Dendritic cell treated with granulocyte-macrophage colony-stimulating factor and Interleukin-4, amounts not matched to agents 40 ng/mL and 50 ng/mL, for 4 days (primary cell): Measurements from ENCODE around the gene NELL1.
"Not testable (repeated sequence)": the region's sequence is repeated elsewhere in the genome, so short reads cannot be mapped to it uniquely, and the experiment has no call there.

Source experiments
- H3K27ac Mint-ChIP-seq: one replicate; pipeline ENCODE4 v1.8.0; 2022; ENCODE audit warnings: mild to moderate bottlenecking, mixed read lengths
- H3K27me3 Mint-ChIP-seq: one replicate; pipeline ENCODE4 v1.8.0; 2022; ENCODE audit warnings: mild to moderate bottlenecking, mixed read lengths
- H3K36me3 Mint-ChIP-seq: one replicate; pipeline ENCODE4 v1.8.0; 2022; ENCODE audit warnings: low read depth, mixed read lengths
- H3K4me1 Mint-ChIP-seq: one replicate; pipeline ENCODE4 v1.8.0; 2022; ENCODE audit warnings: low read depth, mixed read lengths
- H3K4me3 Mint-ChIP-seq: one replicate; pipeline ENCODE4 v1.8.0; 2022; ENCODE audit warnings: mild to moderate bottlenecking, moderate library complexity, mixed read lengths
- H3K9me3 Mint-ChIP-seq: one replicate; pipeline ENCODE4 v1.8.0; 2022; ENCODE audit warnings: mixed read lengths
- intact Hi-C: fragments of 100-400 bp; cut with micrococcal nuclease; formaldehyde crosslinking; loops from one replicate; pipeline ENCODE4 v1.15.0; 2022

The NELL1 gene

DNA sequence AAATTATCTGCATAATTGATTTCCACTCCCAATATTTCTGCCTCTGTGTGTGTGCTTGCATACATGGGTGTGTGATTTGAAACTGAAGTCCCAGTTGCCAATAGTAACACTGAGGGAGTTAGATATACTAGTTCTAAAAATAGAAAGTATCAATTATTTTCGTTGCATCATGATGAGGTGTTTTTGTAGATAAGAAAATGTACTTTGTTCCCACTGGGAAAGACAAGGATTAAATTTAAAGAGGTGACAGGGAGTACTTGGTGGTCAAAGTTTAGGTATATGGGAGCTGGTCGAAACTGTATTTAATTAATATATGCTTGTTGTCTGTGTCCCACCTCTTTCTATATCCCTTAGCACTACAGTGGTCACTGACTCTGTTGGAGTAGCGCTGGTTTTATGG, 444.5 kb downstream of the NELL1 start:
- H3K27me3 Mint-ChIP-seq = no peaks in the 10 kb centered on the region
- no peaks in the 10 kb centered on the region for H3K9me3 Mint-ChIP-seq
- no peaks in the 10 kb centered on the region for H3K36me3 Mint-ChIP-seq
- no peak overlapping the region for H3K27ac Mint-ChIP-seq
- no peaks in the 10 kb centered on the region for H3K4me1 Mint-ChIP-seq
- H3K4me3 Mint-ChIP-seq = no peak overlapping the region
- intact Hi-C loops = no loop called here

DNA sequence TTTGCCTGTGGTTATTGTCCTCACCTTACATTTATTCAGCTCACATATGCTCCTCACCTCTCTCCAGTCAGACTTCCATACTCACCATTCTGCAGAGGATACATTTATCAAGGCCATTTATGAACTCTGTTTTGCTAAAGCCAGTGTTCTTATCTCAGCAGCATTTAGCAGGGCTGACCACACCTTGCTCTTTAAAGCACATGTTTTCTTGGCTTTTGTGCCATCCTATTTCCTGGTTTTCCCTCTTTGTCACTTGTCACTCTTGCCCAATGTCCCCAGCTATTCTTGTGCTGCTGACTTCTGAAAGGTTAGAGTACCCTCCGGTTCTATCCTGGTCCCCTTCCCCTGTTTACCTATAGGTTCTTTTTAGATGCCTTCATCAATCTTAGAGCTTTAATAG, 446.6 kb downstream of the NELL1 start:
- no peaks in the 10 kb centered on the region for H3K27me3 Mint-ChIP-seq
- no peak overlapping the region for H3K4me3 Mint-ChIP-seq
- no peak overlapping the region for H3K27ac Mint-ChIP-seq
- H3K4me1 Mint-ChIP-seq = no peaks in the 10 kb centered on the region
- no peaks in the 10 kb centered on the region for H3K36me3 Mint-ChIP-seq
- H3K9me3 Mint-ChIP-seq = peaks cover 4% of the 10 kb centered on the region
- intact Hi-C loops = no loop called here

DNA sequence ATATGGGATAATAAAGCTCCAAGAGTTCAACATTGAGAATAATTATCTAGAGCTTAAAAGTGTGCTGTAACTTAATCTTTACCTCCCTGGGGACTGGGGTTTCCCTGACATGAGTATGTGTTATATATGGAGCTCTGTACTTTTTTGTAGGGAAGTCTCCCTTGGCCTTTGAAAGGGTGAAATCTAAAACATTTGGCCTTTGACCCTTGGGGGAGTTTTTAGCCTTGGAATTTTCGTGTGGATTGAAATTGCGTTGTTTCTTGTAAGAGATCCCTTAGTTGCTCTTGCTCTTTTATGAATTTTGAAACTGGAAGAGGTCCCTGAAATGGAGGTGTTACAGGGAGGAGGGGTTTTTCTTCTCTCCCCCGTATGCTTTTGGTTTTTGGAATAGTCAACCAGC, 450.0 kb downstream of the NELL1 start:
- Mint-ChIP-seq H3K4me3 (no peak overlapping the region), H3K27ac (no peak overlapping the region), H3K9me3 (peaks cover 8% of the 10 kb centered on the region), H3K36me3 (no peaks in the 10 kb centered on the region), H3K4me1 (no peaks in the 10 kb centered on the region), H3K27me3 (no peaks in the 10 kb centered on the region)
- intact Hi-C loops = no loop called here

DNA sequence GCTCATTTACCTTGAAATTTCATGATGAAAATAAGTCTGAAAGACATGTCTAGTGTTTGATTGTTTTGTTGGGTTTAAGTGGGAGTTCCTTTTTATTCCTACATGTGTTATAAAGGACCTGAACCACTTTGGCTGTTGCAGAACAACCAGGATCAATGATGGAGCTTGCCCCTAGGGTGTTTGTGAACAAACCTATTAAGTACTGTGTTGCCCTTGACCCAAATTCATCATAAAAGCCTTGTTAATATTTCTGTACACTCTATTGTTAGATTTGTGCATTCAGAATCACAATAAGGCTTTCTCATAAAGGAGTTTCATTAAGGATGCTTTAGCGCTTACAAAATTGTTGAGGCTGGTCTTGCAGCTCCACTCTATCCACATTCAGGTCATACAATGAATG, 452.6 kb downstream of the NELL1 start:
- H3K36me3 Mint-ChIP-seq = no peaks in the 10 kb centered on the region
- intact Hi-C loops = no loop called here

DNA sequence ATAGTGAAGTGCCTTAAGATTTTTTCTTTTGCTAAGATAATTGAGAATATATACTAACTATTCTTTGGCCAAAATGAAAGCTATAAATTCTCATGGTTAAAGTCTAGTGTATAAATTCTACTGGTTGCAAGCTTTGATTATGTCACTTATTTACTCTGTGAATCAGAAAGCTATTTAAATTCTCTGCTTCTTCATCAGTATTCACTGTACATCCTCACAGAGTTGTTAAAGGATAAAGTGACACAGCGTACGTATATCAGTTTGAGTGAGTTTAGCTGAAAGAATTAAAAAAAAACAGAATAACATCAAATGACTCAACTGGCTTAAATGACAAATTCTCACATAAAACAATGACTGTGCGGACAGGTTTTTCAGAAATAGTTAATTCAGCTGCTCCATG, 453.1 kb downstream of the NELL1 start:
- intact Hi-C loops = no loop called here
- H3K36me3 Mint-ChIP-seq = no peaks in the 10 kb centered on the region
- no peaks in the 10 kb centered on the region for H3K4me1 Mint-ChIP-seq
- H3K27me3 Mint-ChIP-seq = no peaks in the 10 kb centered on the region
- H3K4me3 Mint-ChIP-seq = no peak overlapping the region
- H3K9me3 Mint-ChIP-seq = peaks cover 14% of the 10 kb centered on the region
- H3K27ac Mint-ChIP-seq = no peak overlapping the region

More for the DNA sequence above, 452.6 kb downstream of the NELL1 start:
- Mint-ChIP-seq H3K27me3 (no peaks in the 10 kb centered on the region), H3K4me1 (no peaks in the 10 kb centered on the region), H3K27ac (no peak overlapping the region), H3K9me3 (peaks cover 9% of the 10 kb centered on the region), H3K4me3 (no peak overlapping the region)

DNA sequence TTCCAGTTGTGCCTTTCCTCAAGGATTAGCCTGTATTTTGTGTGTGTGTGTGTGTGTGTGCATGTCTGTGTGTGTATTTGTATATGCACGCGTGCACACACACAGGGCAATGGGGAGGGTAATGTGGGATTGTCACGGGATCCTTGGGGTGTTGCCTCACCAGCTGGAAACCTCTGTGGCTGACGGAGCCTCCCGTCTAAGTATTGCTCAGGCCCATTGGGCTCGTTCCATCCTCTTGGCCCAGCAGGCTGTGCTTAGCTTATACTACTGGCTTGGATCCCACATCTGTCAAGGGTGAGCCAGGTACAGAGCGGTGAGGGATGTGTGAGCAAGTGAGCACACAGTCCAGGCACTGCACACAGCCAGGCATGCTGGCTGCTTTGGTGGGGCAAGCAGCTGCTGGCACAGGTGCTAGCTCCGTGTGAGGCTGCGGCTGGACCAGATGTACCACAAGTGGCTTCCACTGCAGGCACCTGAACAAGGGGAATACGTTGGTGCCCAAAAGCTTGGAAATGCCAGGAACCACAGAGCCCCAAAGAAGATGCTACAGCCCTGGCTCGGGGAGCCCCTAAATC, 462.8 kb downstream of the NELL1 start:
- peaks cover 6% of the 10 kb centered on the region for H3K9me3 Mint-ChIP-seq
- no peaks in the 10 kb centered on the region for H3K36me3 Mint-ChIP-seq
- no peak overlapping the region for H3K27ac Mint-ChIP-seq
- intact Hi-C loops = no loop called here
- H3K27me3 Mint-ChIP-seq = no peaks in the 10 kb centered on the region
- H3K4me3 Mint-ChIP-seq = no peak overlapping the region
- H3K4me1 Mint-ChIP-seq = no peaks in the 10 kb centered on the region

DNA sequence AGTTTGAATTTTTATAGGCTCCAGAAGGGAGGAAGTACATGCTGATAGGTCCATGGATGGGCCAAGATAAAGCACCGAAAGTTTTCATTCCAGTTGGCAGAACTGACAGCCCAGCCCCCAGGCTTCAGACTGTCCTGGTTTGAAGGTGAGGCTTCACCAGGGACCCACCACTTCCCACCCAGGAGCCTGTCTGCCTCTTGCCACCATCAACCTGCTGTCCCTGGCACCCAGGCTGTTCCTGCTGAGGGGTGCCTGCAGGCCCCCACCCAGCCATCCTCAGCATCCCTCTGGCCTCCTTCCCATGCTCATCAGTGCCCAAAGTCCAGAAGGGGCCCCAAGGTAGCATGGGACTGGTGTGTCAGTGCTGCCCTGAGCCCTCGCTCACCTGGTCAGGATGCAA, 463.9 kb downstream of the NELL1 start:
- Mint-ChIP-seq H3K4me1 (no peaks in the 10 kb centered on the region), H3K4me3 (no peak overlapping the region), H3K27me3 (no peaks in the 10 kb centered on the region), H3K36me3 (no peaks in the 10 kb centered on the region), H3K27ac (no peak overlapping the region), H3K9me3 (no peaks in the 10 kb centered on the region)
- intact Hi-C loops = no loop called here

DNA sequence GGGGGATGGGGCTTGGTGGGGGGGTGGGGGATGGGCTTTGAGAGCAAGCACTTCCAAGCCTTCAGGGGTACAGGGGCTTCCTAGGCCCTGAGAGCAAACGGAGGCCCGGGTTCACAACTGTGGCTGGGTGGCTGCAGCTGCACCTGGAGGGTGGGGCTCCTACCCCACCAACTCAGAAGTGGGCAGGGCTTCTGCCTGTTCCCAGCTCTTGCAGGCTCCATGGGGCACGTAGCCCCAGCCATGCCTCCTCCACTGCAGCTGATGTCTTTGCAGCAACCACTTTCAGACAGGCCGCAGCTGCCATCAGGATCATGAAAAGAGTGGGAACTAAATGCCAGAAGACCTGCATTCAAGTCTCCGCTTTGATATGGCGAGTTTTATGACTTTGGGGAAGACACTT, 464.3 kb downstream of the NELL1 start:
- no peaks in the 10 kb centered on the region for H3K9me3 Mint-ChIP-seq
- H3K27me3 Mint-ChIP-seq = no peaks in the 10 kb centered on the region
- no peak overlapping the region for H3K4me3 Mint-ChIP-seq
- intact Hi-C loops = no loop called here
- no peaks in the 10 kb centered on the region for H3K4me1 Mint-ChIP-seq
- H3K27ac Mint-ChIP-seq = no peak overlapping the region
- no peaks in the 10 kb centered on the region for H3K36me3 Mint-ChIP-seq

DNA sequence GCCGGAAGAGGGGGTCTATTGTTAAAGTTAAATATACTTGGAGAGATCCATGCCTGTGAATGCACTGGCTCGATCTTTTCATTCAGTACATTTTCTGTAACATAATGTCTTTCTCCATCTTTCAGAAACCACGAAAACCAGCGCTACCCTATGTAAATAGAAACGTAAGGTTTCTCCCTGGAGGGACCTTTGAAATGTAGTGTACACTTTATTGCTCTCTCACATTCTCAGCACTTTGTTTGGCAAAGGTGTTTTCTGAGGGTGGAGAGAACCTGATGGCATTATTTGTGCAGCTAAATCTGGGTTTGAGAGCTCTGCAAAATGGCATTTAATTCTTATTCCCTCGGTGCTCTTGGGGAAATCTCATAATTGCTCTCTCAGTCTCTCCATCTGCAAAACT, 468.4 kb downstream of the NELL1 start:
- no peak overlapping the region for H3K4me3 Mint-ChIP-seq
- no peak overlapping the region for H3K27ac Mint-ChIP-seq
- intact Hi-C loops = no loop called here
- no peaks in the 10 kb centered on the region for H3K4me1 Mint-ChIP-seq
- no peaks in the 10 kb centered on the region for H3K9me3 Mint-ChIP-seq
- no peaks in the 10 kb centered on the region for H3K36me3 Mint-ChIP-seq
- no peaks in the 10 kb centered on the region for H3K27me3 Mint-ChIP-seq

DNA sequence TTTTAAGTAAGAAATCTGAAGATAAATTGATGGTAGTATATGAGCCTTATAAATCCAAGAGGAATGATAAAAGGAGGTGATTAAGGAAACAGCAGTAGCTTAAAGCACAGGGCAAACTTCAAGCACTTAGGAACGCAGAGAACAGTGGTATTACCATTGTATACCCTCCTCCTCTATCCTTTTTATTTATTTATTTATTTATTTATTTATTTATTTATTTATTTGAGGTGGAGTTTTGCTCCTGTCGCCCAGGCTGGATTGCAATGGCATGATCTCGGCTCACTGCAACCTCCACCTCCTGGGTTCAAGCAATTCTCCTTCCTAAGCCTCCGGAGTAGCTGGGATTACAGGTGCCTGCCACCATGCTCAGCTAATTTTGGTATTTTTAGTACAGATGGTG, 472.2 kb downstream of the NELL1 start:
- H3K27me3 Mint-ChIP-seq, H3K4me1 Mint-ChIP-seq, H3K27ac Mint-ChIP-seq, H3K9me3 Mint-ChIP-seq, H3K4me3 Mint-ChIP-seq, H3K36me3 Mint-ChIP-seq: not testable (repeated sequence)
- intact Hi-C loops = loop anchor here (5.0 kb wide), 1 partner anchor 371 kb away; no protein-coding TSS in a partner anchor

DNA sequence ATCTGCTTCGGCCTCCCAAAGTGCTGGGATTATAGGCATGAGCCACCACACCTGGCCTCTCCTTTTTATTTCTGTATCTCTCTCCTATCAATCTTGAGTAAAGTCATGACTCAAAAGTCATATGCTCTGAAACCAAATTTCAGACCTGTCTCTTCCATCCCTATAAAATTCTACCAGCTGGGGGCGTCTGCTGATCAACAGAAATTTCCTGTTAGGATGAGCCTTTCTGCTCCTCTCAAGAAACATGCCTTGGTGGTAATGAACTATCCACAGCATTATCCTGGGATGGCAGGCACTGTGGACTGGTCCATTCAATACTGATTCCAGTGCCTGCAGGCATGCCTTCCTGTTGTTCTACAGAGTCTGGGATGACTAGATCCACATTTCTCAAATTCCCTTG, 472.6 kb downstream of the NELL1 start:
- Mint-ChIP-seq H3K27me3 (no peaks in the 10 kb centered on the region), H3K27ac (no peak overlapping the region), H3K4me1 (no peaks in the 10 kb centered on the region), H3K4me3 (no peak overlapping the region), H3K36me3 (no peaks in the 10 kb centered on the region), H3K9me3 (no peaks in the 10 kb centered on the region)
- intact Hi-C loops = loop anchor here (5.0 kb wide), 1 partner anchor 370 kb away; no protein-coding TSS in a partner anchor

DNA sequence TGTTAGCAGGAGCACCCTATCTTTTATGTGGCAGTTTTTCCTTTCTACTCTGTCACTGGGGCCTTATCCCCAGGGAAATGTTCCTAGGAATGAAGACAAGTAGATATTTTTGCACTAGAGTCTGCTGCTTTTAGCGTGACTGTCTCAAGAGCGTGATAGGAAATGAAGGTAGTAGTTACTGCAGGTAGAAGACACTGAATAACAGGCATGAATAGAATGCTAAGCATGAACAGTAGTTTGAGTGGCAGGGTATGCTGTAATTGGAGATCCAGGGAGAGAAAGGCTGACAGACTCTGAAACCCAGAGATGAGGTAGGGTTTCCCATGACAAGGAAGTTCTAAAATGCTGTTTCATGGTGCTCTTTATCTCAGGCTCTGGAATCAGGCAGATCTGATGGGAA, 475.1 kb downstream of the NELL1 start:
- Mint-ChIP-seq H3K36me3 (no peaks in the 10 kb centered on the region), H3K4me1 (no peaks in the 10 kb centered on the region), H3K9me3 (no peaks in the 10 kb centered on the region), H3K4me3 (no peak overlapping the region), H3K27me3 (no peaks in the 10 kb centered on the region), H3K27ac (no peak overlapping the region)
- intact Hi-C loops = loop anchor here (5.0 kb wide), 1 partner anchor 368 kb away; no protein-coding TSS in a partner anchor

DNA sequence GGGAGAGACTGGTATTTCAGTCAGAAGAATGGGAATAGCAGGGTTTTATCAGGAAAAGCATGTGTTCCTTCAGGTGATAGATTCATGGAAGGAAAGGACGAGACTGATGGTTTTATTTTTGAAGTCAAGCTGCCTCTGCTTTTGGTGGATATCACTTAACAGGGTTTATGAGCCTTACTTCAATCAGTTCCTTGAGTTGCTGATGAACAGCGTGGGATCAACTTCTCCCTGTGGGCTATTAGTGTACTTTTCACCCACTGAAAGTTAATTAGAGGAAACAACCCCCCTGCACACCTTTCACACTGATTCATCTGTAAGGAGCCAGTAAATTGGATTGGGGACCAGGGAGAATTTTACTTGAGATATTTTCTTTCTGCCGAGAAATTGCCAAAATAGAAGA, 479.0 kb downstream of the NELL1 start:
- H3K9me3 Mint-ChIP-seq = no peaks in the 10 kb centered on the region
- no peaks in the 10 kb centered on the region for H3K4me1 Mint-ChIP-seq
- H3K27ac Mint-ChIP-seq = no peak overlapping the region
- no peaks in the 10 kb centered on the region for H3K36me3 Mint-ChIP-seq
- intact Hi-C loops = no loop called here
- no peaks in the 10 kb centered on the region for H3K27me3 Mint-ChIP-seq
- H3K4me3 Mint-ChIP-seq = no peak overlapping the region

DNA sequence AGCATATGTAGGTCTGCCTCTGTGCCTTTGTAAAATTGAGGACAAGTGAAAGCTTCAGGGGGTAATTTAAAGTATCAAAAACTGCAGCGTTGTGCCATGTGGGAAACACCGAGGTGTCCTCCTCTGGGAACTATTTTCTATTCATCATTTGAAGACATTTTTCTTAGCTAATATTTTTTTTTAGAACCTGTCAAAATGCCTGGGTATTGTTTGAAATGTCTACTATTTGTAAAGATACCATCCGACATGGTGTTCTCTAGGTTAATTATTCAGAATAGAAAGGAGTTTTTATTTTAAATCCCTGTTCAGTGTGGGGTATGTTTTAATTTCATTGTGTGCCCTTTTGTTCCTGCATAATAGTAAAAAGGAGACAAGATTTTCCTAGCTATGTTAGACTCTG, 490.8 kb downstream of the NELL1 start:
- no peaks in the 10 kb centered on the region for H3K36me3 Mint-ChIP-seq
- peaks cover 2% of the 10 kb centered on the region for H3K9me3 Mint-ChIP-seq
- H3K27ac Mint-ChIP-seq = no peak overlapping the region
- intact Hi-C loops = no loop called here
- no peaks in the 10 kb centered on the region for H3K27me3 Mint-ChIP-seq
- no peak overlapping the region for H3K4me3 Mint-ChIP-seq
- no peaks in the 10 kb centered on the region for H3K4me1 Mint-ChIP-seq

DNA sequence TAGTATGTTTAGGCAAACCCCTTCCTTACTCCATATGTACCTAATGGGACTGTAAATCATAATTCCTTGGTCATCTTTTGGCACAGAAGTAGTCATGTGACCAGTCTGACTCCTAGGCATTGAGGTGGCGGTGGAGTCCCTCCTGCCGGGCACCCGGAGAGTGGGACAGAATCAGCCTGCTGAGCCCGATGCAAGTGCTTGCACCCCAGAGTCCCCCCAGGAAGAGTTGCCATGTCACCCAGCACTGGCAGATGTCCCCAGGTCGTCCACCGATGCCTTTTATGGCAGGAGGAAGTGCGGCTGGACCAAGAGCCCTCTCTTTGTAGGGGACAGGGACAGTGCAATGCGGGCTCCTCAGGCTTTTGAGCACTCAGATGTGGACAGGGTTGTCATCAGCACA, 500.3 kb downstream of the NELL1 start:
- H3K4me3 Mint-ChIP-seq = no peak overlapping the region
- no peak overlapping the region for H3K27ac Mint-ChIP-seq
- peaks cover 14% of the 10 kb centered on the region for H3K9me3 Mint-ChIP-seq
- intact Hi-C loops = no loop called here
- no peaks in the 10 kb centered on the region for H3K27me3 Mint-ChIP-seq
- no peaks in the 10 kb centered on the region for H3K36me3 Mint-ChIP-seq
- H3K4me1 Mint-ChIP-seq = no peaks in the 10 kb centered on the region
